H1 (cell line): ENCODE data around the gene AKR1C2. TPM values are rescaled to one million over a fixed set of nuclear protein-coding genes. Genes with fewer than 3 reads are reported as not detected.

ENCODE experiments used
- CTCF ChIA-PET: fragments of 300-600 bp; sonication (Branson Sonifier 250); formaldehyde crosslinking; loops from one replicate; lab custom pipeline; 2021; ENCODE audit not compliant: partially characterized antibody; lab: Charles Lee
- POLR2A ChIA-PET: fragments of 300-600 bp; sonication (Branson Sonifier 250); formaldehyde crosslinking; loops from one replicate; lab custom pipeline; 2021; ENCODE audit warnings: inconsistent platforms; ENCODE audit not compliant: partially characterized antibody; lab: Charles Lee
- DNase-seq, 2 experiments: peaks; one replicate each; pipeline versions ENCODE4 v3.0.0 to v3.0.0-alpha.2; 2010 to 2022; ENCODE audit warnings: low spot score in 2 of 2, low read depth in 1 of 2, mixed read lengths in 1 of 2
- FAIRE-seq: peaks from 2 replicates; lab custom pipeline; 2011; peaks lifted over from hg19 to GRCh38; lab: Jason Lieb, UNC
- H2AFZ ChIP-seq: 2 replicates; pipeline ENCODE4 v1.8.1; 2012; ENCODE audit warnings: low read length, inconsistent platforms
- H2AK5ac ChIP-seq: 2 replicates; pipeline ENCODE4 v1.6.1; 2013; ENCODE audit warnings: low read depth, low read length
- H2BK120ac ChIP-seq: replicated peaks from 2 replicates; pipeline ENCODE3; 2013; ENCODE audit warnings: low read depth, low read length, inconsistent platforms
- H2BK12ac ChIP-seq: 2 replicates; pipeline ENCODE4 v1.6.1; 2013; ENCODE audit warnings: low read depth, low read length
- H2BK15ac ChIP-seq: 2 replicates; pipeline ENCODE4 v1.6.1; 2013; ENCODE audit warnings: low read length
- H2BK20ac ChIP-seq: 2 replicates; pipeline ENCODE4 v1.6.1; 2013; ENCODE audit warnings: low read length
- H2BK5ac ChIP-seq: 2 replicates; pipeline ENCODE4 v1.6.1; 2013; ENCODE audit warnings: low read depth, low read length
- H3K14ac ChIP-seq: 2 replicates; pipeline ENCODE4 v1.6.1; 2013; ENCODE audit warnings: inconsistent platforms; ENCODE audit not compliant: insufficient read length
- H3K18ac ChIP-seq: 2 replicates; pipeline ENCODE4 v1.6.1; 2013; ENCODE audit warnings: low read length; ENCODE audit errors: extremely low read depth
- H3K23ac ChIP-seq: 2 replicates; pipeline ENCODE4 v1.6.1; 2013; ENCODE audit warnings: inconsistent platforms; ENCODE audit not compliant: insufficient read length
- H3K23me2 ChIP-seq: 2 replicates; pipeline ENCODE4 v1.6.1; 2013; ENCODE audit warnings: low read depth, low read length
- H3K27ac ChIP-seq: 2 replicates; pipeline ENCODE4 v1.6.1; 2011; ENCODE audit warnings: low read depth, low read length, inconsistent platforms
- H3K27me3 ChIP-seq, 4 experiments: replicated peaks in 1 of 4; 1 replicate in 1 of 4; 2 replicates in 3 of 4; pipeline versions ENCODE4 v1.6.1 to v1.8.1; 2011 to 2013; ENCODE audit warnings: low read length in 3 of 4, mild to moderate bottlenecking in 3 of 4, inconsistent platforms in 2 of 4, mixed read lengths in 2 of 4, moderate library complexity in 1 of 4; ENCODE audit not compliant: control insufficient read depth in 3 of 4, insufficient read depth in 3 of 4; ENCODE audit errors: extremely low read depth in 1 of 4
- H3K36me3 ChIP-seq, 4 experiments: 2 replicates each; pipeline versions ENCODE4 v1.6.1 to v1.8.1; 2011 to 2013; ENCODE audit warnings: mild to moderate bottlenecking in 4 of 4, low read length in 3 of 4, moderate library complexity in 2 of 4, control low read depth in 1 of 4, inconsistent platforms in 1 of 4; ENCODE audit not compliant: insufficient read depth in 4 of 4, control insufficient read depth in 2 of 4
- H3K4ac ChIP-seq: replicated peaks from 2 replicates; pipeline ENCODE3; 2013; ENCODE audit warnings: low read length, low read depth, mixed read lengths, inconsistent platforms; ENCODE audit not compliant: insufficient read length
- H3K4me1 ChIP-seq, 4 experiments: replicated peaks in 1 of 4; 1 replicate in 1 of 4; 2 replicates in 3 of 4; pipeline versions ENCODE4 v1.6.1 to v1.8.1; 2011 to 2013; ENCODE audit warnings: low read length in 3 of 4, inconsistent platforms in 2 of 4, mixed read lengths in 1 of 4; ENCODE audit not compliant: insufficient read depth in 4 of 4, control insufficient read depth in 3 of 4
- H3K4me2 ChIP-seq, 2 experiments: 2 replicates each; pipeline versions ENCODE4 v1.6.1 to v1.8.1; 2011 to 2013; ENCODE audit warnings: low read depth in 2 of 2, low read length in 2 of 2, control low read depth in 1 of 2, inconsistent platforms in 1 of 2, mild to moderate bottlenecking in 1 of 2; ENCODE audit not compliant: insufficient read depth in 1 of 2
- H3K4me3 ChIP-seq, 4 experiments: fragments of 200-600, 300-600 bp in 1 of 4; sonication (generic), shearing (Covaris generic), sonication (Bioruptor Twin) in 1 of 4; 2 replicates each; pipeline versions ENCODE4 v1.5.1 to v1.8.1; 2011 to 2016; ENCODE audit warnings: low read length in 4 of 4, low read depth in 3 of 4, control low read depth in 2 of 4, inconsistent platforms in 2 of 4, mild to moderate bottlenecking in 2 of 4, mixed read lengths in 1 of 4, moderate library complexity in 1 of 4; ENCODE audit not compliant: insufficient read depth in 2 of 4; ENCODE audit errors: extremely low read depth in 1 of 4
- H3K56ac ChIP-seq: replicated peaks from 2 replicates; pipeline ENCODE3; 2013; ENCODE audit warnings: low read depth, mild to moderate bottlenecking, mixed read lengths, low read length, inconsistent platforms; ENCODE audit not compliant: insufficient read length
- H3K79me1 ChIP-seq: 2 replicates; pipeline ENCODE4 v1.6.1; 2013; ENCODE audit warnings: low read depth, low read length, control low read depth
- H3K79me2 ChIP-seq, 2 experiments: 2 replicates each; pipeline versions ENCODE4 v1.6.1 to v1.8.1; 2012 to 2013; ENCODE audit warnings: low read length in 2 of 2, mild to moderate bottlenecking in 2 of 2, inconsistent platforms in 1 of 2; ENCODE audit not compliant: insufficient read depth in 2 of 2, control insufficient read depth in 1 of 2
- H3K9ac ChIP-seq, 4 experiments: replicated peaks in 1 of 4; 1 replicate in 1 of 4; 2 replicates in 3 of 4; pipeline versions ENCODE4 v1.6.1 to v1.8.1; 2011 to 2013; ENCODE audit warnings: low read depth in 3 of 4, low read length in 3 of 4, control low read depth in 2 of 4, mild to moderate bottlenecking in 2 of 4, moderate library complexity in 2 of 4, inconsistent platforms in 1 of 4; ENCODE audit errors: extremely low read depth in 1 of 4
- H3K9me3 ChIP-seq, 2 experiments: 2 replicates each; pipeline versions ENCODE4 v1.6.1 to v1.8.1; 2012 to 2013; ENCODE audit warnings: mild to moderate bottlenecking in 2 of 2, moderate library complexity in 2 of 2, control low read depth in 1 of 2, inconsistent platforms in 1 of 2, low read depth in 1 of 2, low read length in 1 of 2, mixed read lengths in 1 of 2; ENCODE audit not compliant: insufficient read depth in 2 of 2
- H4K20me1 ChIP-seq, 2 experiments: replicated peaks in 1 of 2; 2 replicates each; pipeline versions ENCODE3 to v1.8.1; 2011 to 2013; ENCODE audit warnings: inconsistent platforms in 2 of 2, low read length in 2 of 2, mild to moderate bottlenecking in 1 of 2; ENCODE audit not compliant: insufficient read depth in 2 of 2, control insufficient read depth in 1 of 2
- H4K5ac ChIP-seq: 2 replicates; pipeline ENCODE4 v1.6.1; 2013; ENCODE audit warnings: low read length, low read depth, mixed read lengths, inconsistent platforms; ENCODE audit not compliant: insufficient read length
- H4K8ac ChIP-seq: 2 replicates; pipeline ENCODE4 v1.8.0; 2013; ENCODE audit warnings: mild to moderate bottlenecking, moderate library complexity, low read length, inconsistent platforms; ENCODE audit not compliant: insufficient read depth; ENCODE audit errors: extremely low read depth
- H4K91ac ChIP-seq: replicated peaks from 2 replicates; pipeline ENCODE3; 2013; ENCODE audit warnings: low read length, mixed read lengths, inconsistent platforms; ENCODE audit not compliant: insufficient read length
- ATF2 ChIP-seq: IDR thresholded peaks from 2 replicates; pipeline ENCODE4 v1.6.1; 2012; ENCODE audit warnings: low read length, inconsistent platforms
- BACH1 ChIP-seq: IDR thresholded peaks from 2 replicates; pipeline ENCODE4 v1.6.1; 2012; ENCODE audit warnings: low read length, improper control_type of control experiment
- BRCA1 ChIP-seq: IDR thresholded peaks from 2 replicates; pipeline ENCODE4 v1.6.1; 2012; ENCODE audit warnings: low read depth, low read length, improper control_type of control experiment
- CBX8 ChIP-seq: fragments of 300-800, 300-1000 bp; sonication (generic); IDR thresholded peaks from 2 replicates; pipeline ENCODE4 v1.7.1; 2016; ENCODE audit warnings: low read depth, low read length, borderline replicate concordance
- CREB1 ChIP-seq: IDR thresholded peaks from 2 replicates; pipeline ENCODE4 v1.6.1; 2012; ENCODE audit warnings: inconsistent platforms
- E2F6 ChIP-seq: IDR thresholded peaks from 2 replicates; pipeline ENCODE4 v1.6.1; 2012; ENCODE audit warnings: inconsistent platforms
- FOSL1 ChIP-seq: IDR thresholded peaks from 2 replicates; pipeline ENCODE4 v1.6.1; 2011; ENCODE audit warnings: mild to moderate bottlenecking, low read depth, low read length, moderate library complexity; ENCODE audit not compliant: insufficient read depth
- JUND ChIP-seq: IDR thresholded peaks from 2 replicates; pipeline ENCODE4 v1.6.1; 2011; ENCODE audit warnings: mild to moderate bottlenecking, improper control_type of control experiment, low read length
- KDM5A ChIP-seq: fragments of 200-600 bp; IDR thresholded peaks from 2 replicates; pipeline ENCODE4 v1.7.1; 2012; ENCODE audit warnings: mild to moderate bottlenecking, low read length, inconsistent platforms, mixed read lengths
- POU5F1 ChIP-seq: IDR thresholded peaks from 2 replicates; pipeline ENCODE4 v1.6.1; 2011; ENCODE audit warnings: low read depth, mild to moderate bottlenecking, low read length, moderate library complexity
- SIRT6 ChIP-seq: IDR thresholded peaks from one replicate; pipeline ENCODE4 v1.7.1; 2012; ENCODE audit warnings: low read length, inconsistent platforms
- TBP ChIP-seq: IDR thresholded peaks from 2 replicates; pipeline ENCODE4 v1.6.1; 2011; ENCODE audit warnings: low read depth, low read length, improper control_type of control experiment
- WGBS, 2 experiments: shearing (Covaris generic) in 1 of 2; methylation state at CpG; one replicate each; pipeline versions ENCODE4 v1.1.6 to v1.1.7; 2013 to 2015; ENCODE audit warnings: low lambda C conversion rate in 2 of 2, mixed read lengths in 2 of 2, inconsistent platforms in 1 of 2, low coverage in 1 of 2, missing lambda C conversion rate in 1 of 2; ENCODE audit not compliant: insufficient replicate concordance in 2 of 2, insufficient coverage in 1 of 2, insufficient read length in 1 of 2; ENCODE audit errors: extremely low coverage in 1 of 2, missing lambda C conversion rate in 1 of 2; 5-methylcytosine and 5-hydroxymethylcytosine counted together
- polyA plus RNA-seq, 7 experiments: library from polyadenylated mRNA; depleted of rRNA in 3 of 7; stranded (reverse) in 5 of 7; unstranded in 2 of 7; fragments of >200 nt in 5 of 7; fragments of 200-250 nt in 2 of 7; gene quantifications; 1 replicate in 5 of 7; 2 replicates in 1 of 7; 4 replicates in 1 of 7; pipeline versions ENCODE4 v1.2.1 to v1.2.3, GENCODE V29; 2011 to 2013; ENCODE audit warnings: missing spikeins in 2 of 7, mixed read lengths in 2 of 7
- total RNA-seq: library from RNA; stranded (reverse); fragmentation: NEBNext Ultra II Directional; extraction: Animal tissue kit (Norgen Biotek cat#: 25700); gene quantifications from 2 replicates; pipeline ENCODE4 v1.2.1, GENCODE V29; 2021

The AKR1C2 gene
- total and polyA plus RNA-seq, 2 of the 8 experiments (the other 6 are each of a cell fraction or from before 2014, with no cell fraction given) = 0.77 to 1.2 TPM

GRCh38 chr10:5040781-5041470 is 37.3 kb upstream of the AKR1C2 start:
- H2BK12ac ChIP-seq = no peak overlapping the region
- H2BK20ac ChIP-seq = no peak overlapping the region
- no peak overlapping the region for H4K8ac ChIP-seq
- no peak for FAIRE-seq
- H3K56ac ChIP-seq = no peak overlapping the region
- H3K23me2 ChIP-seq = no peaks in the 10 kb centered on the region
- H3K36me3 ChIP-seq = no peaks in the 10 kb centered on the region
- no peaks in the 10 kb centered on the region for H3K27me3 ChIP-seq
- 95% methylated on average over 8 of the region's 8 CpGs; no CpG with 5 or more reads in 1 of the 2 experiments for WGBS, 2 experiments
- H2BK120ac ChIP-seq = no peak overlapping the region
- no peaks in the 10 kb centered on the region for H4K20me1 ChIP-seq
- H3K4me3 ChIP-seq = no peak overlapping the region
- no peak overlapping the region for H2AK5ac ChIP-seq
- no peaks in the 10 kb centered on the region for H3K4me1 ChIP-seq
- no peak overlapping the region for H3K23ac ChIP-seq
- no peaks in the 10 kb centered on the region; a peak in 1 of 4 replicates for H3K9me3 ChIP-seq
- no peak overlapping the region for H3K27ac ChIP-seq
- no peaks in the 10 kb centered on the region for H3K79me2 ChIP-seq
- no peak overlapping the region for H3K4ac ChIP-seq
- H2BK15ac ChIP-seq = no peak overlapping the region
- H3K14ac ChIP-seq = no peak overlapping the region
- H3K18ac ChIP-seq = no peak overlapping the region
- ChIA-PET POLR2A (no interaction called here), CTCF (interaction anchor here (1.0 to 1.1 kb wide), 2 partner anchors 12 to 191 kb away, joined by 3 to 5 read pairs; no protein-coding TSS in a partner anchor)
- H3K79me1 ChIP-seq = no peaks in the 10 kb centered on the region
- H2AFZ ChIP-seq = no peak overlapping the region
- no peak overlapping the region for H4K91ac ChIP-seq
- no peak overlapping the region for H3K4me2 ChIP-seq
- no peak overlapping the region for H2BK5ac ChIP-seq
- DNase-seq = no peak
- H3K9ac ChIP-seq = no peak overlapping the region
- no peak overlapping the region for H4K5ac ChIP-seq
- TF ChIP-seq JUND = no peak
- no peak for TF ChIP-seq KDM5A
- TF ChIP-seq POU5F1 = no peak
- no peak for TF ChIP-seq BACH1
- TF ChIP-seq CREB1 = no peak
- TF ChIP-seq E2F6 = no peak
- no peak for TF ChIP-seq TBP
- TF ChIP-seq ATF2 = no peak
- TF ChIP-seq CBX8 = no peak
- TF ChIP-seq BRCA1 = no peak
- TF ChIP-seq SIRT6 = no peak
- TF ChIP-seq FOSL1 = no peak
